HCT116 (cell line): Measurements from ENCODE around the gene RARS1.

Experiments used
- CTCF ChIP-seq, 3 experiments: fragments of 200-600 bp in 1 of 3; sonication (generic) in 1 of 3; IDR thresholded peaks in 2 of 3; conservative IDR thresholded peaks in 1 of 3; 2 replicates each; pipeline ENCODE4 v1.5.1; 2012 to 2017; ENCODE audit warnings: low read depth in 2 of 3, low read length in 2 of 3, antibody characterized with exemption in 1 of 3, borderline replicate concordance in 1 of 3, control low read depth in 1 of 3, mild to moderate bottlenecking in 1 of 3, mixed read lengths in 1 of 3, mixed run types in 1 of 3, moderate library complexity in 1 of 3; ENCODE audit not compliant: insufficient read depth in 1 of 3
- EGR1 ChIP-seq: IDR thresholded peaks from 2 replicates; pipeline ENCODE4 v1.6.1; 2012; ENCODE audit warnings: low read depth
- FOSL1 ChIP-seq: IDR thresholded peaks from 2 replicates; pipeline ENCODE4 v1.6.1; 2012; ENCODE audit warnings: low read depth
- MAX ChIP-seq: IDR thresholded peaks from 2 replicates; pipeline ENCODE4 v1.6.1; 2012
- POLR2A ChIP-seq: IDR thresholded peaks from 2 replicates; pipeline ENCODE4 v1.7.0; 2011; ENCODE audit warnings: borderline replicate concordance; ENCODE audit not compliant: insufficient read depth, insufficient read length; ENCODE audit errors: extremely low read depth
- POLR2AphosphoS5 ChIP-seq: IDR thresholded peaks from 2 replicates; pipeline ENCODE4 v1.6.1; 2011; ENCODE audit warnings: mild to moderate bottlenecking, low read depth, low read length, moderate library complexity
- TCF7L2 ChIP-seq: IDR thresholded peaks from 2 replicates; pipeline ENCODE4 v1.7.0; 2011; ENCODE audit warnings: borderline replicate concordance, inconsistent platforms; ENCODE audit not compliant: insufficient read depth, insufficient read length; ENCODE audit errors: extremely low read depth

DNA sequence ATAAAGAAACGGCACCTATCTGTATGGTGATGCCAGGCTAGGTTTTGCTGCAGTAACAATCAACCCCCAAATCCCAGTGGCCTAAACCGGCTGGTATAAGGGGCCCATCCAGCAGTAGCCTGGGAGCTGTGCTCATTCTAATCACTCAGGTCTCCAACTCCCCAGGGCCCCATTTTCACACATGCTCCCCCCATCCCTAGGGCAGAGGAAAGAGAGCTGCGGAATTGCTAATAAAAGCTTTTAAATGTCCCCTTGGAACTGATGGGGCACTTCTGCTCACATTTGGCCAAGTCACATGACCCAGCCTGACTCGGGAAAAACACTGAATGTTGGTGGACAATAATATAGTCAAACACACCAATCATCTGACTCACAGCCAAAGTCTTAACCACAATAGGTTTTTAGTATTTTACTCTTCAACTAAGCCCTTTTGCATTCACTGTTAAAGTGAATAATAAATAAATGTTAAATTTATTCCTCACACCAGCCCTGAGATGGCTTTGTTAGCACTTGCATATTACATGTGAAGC lies 44.4 kb downstream of the RARS1 start:
- TF ChIP-seq MAX (no peak), POLR2AphosphoS5 (no peak), POLR2A (no peak), CTCF (IDR thresholded peaks at IDR 0.05 in 2 of 3, conservative IDR thresholded peaks at IDR 0.05 in 1 of 3; ENCODE audit: borderline replicate concordance in 1 of 3, insufficient read depth in 1 of 3, low read depth in 2 of 3, low read length in 2 of 3) (no peak), EGR1 (no peak), TCF7L2 (no peak), FOSL1 (no peak)
